HG02884 (cell line): Measurements from ENCODE around the gene CADM1.
"Not testable (repeated sequence)": the region's sequence is repeated elsewhere in the genome, so short reads cannot be mapped to it uniquely, and the experiment has no call there.

Experiments used
- ATAC-seq: cut with Tn5 transposase; IDR thresholded peaks from one replicate; pipeline ENCODE4 v1.9.1; 2021; ENCODE audit warnings: mild to moderate bottlenecking, moderate library complexity; ENCODE audit not compliant: unreplicated experiment

The CADM1 gene

GRCh38 chr11:115481528-115481927 is 22.7 kb downstream of the CADM1 start:
- no peak for ATAC-seq

GRCh38 chr11:115480611-115481010 is 23.6 kb downstream of the CADM1 start:
- no peak for ATAC-seq

GRCh38 chr11:115477410-115477809 is 26.8 kb downstream of the CADM1 start:
- no peak for ATAC-seq

- ATAC-seq = no peak
These were observed 27.5 kb downstream of the CADM1 start for GRCh38 chr11:115476463-115477286.

- ATAC-seq = no peak
These were observed 28.7 kb downstream of the CADM1 start for GRCh38 chr11:115475564-115475963.

GRCh38 chr11:115474306-115474705 is 29.9 kb downstream of the CADM1 start:
- not testable (repeated sequence) for ATAC-seq

GRCh38 chr11:115473167-115473566 is 31.0 kb downstream of the CADM1 start:
- ATAC-seq = no peak

GRCh38 chr11:115471367-115471766 is 32.8 kb downstream of the CADM1 start:
- ATAC-seq = peak; percentile 90

- ATAC-seq = no peak
These were observed 33.3 kb downstream of the CADM1 start for GRCh38 chr11:115470928-115471327.

DNA sequence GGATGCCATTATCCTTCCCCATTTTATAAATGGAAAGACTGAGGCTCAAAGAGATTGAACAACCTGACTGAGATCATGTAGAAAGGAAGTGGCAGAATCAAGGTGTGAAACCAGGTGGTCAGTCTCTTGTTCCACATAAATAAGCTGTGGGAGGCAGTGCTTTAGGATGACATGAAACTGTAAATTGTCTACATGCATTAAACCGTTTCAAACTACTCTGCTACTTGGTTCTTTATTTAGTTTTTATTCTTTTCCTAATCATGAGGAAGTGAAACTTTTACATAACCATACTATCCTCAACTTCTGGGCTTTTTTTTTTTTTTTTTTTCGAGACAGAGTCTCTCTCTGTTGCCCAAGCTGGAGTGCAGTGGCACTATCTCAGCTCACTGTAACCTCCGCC is 34.9 kb downstream of the CADM1 start:
- peak; percentile 44 for ATAC-seq

DNA sequence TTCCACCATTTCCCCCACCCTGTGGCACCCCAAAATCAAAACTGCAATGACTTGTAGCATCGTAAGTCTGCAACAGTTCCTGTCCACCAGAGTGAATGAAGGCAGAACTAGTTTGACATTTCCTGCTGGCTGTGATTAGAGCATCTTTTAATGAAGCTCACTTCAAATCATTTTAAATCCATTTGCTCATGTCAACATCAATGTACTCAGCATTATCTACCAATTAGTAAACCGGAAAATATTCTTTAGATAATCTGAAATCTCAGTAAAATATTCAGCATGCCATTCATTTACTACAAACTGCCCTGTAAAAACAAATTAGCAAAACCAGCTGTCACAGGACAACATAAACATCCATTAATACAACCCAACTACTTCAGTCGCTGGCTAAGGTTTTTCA is 38.1 kb downstream of the CADM1 start:
- no peak for ATAC-seq

GRCh38 chr11:115464269-115464668 is 39.9 kb downstream of the CADM1 start:
- ATAC-seq = no peak

DNA sequence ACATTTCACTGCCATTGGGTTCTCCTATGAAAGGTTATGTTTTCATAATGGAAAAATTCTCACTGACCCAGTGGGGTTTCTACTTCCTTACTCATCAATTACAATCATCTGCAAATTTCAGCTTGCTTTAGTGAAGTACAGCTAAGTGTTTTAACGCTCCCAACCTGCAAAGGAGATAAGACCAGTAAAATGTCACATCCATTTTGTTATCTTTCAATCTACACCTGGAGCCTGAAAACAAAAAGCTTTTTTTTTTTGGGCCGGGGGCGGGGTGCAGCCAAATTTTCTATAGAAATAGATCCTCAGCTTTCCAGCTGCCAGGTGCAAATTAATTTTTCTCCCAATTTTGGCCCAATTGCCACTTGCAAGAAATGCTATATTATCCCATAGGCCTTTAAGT is 40.6 kb downstream of the CADM1 start:
- ATAC-seq = no peak

DNA sequence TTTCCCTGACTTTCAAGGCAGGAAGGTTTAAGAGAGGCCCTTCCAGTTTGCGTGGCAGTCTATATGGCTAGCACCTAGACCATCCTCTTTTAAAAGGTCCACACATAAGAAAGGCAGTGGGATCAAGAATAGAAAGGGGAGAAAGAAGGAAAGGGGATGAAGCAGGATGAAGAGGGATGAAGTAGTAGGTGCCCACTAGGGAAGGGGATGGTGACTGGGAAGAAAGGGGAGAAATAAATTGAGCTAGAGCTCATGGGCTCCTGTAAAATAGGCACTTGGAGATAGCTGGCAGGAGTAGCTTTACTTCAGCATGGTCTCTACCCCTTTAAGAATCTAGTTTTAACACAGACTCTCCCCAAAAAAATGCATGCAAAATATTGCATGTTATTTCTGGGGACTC is 41.5 kb downstream of the CADM1 start:
- ATAC-seq = no peak

DNA sequence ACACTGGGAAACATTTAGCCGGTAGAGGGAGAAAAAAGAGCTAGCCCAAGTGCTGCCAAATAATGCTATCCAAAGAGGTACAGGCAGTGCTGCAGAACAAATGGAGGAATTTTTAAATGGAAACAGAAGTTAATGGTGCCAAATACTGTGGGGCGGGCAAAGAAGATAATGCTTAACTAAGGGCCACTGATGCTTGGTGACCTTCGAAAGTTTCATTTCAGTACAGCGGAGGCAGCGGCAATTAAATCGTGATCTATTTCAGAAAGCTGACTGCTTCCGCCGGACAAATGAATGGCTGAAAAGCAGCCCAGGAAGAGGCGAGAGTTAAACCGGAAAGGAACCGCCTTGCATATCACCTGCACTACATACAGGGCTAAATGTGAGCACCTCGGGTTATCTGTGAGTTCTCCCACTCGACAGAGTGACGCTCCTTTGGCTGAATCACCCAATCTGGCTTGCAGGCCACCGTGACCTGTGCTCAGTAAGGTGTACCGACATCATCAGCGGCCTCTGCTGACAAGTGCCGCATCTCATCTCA is 42.1 kb downstream of the CADM1 start:
- ATAC-seq = no peak

- ATAC-seq = no peak
These were observed 43.7 kb downstream of the CADM1 start for GRCh38 chr11:115460512-115460911.

DNA sequence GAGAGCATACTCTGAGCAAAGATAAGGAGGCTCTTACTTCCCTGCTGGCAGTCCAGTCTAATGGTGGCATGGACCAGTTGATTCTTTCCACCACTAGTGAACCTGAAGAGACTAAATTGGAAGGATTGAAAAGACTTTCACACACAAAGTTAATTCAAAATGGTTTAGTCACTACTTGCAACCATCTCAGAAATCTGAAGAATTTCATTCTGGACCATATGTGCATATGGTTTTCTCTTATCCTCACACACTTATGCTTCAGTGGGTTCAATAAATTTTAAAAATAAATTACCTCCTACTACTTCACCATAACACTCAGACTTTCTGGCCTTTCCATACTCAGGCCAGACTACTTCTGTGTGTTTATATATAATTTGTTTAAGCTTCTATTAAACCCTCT is 44.7 kb downstream of the CADM1 start:
- no peak for ATAC-seq

DNA sequence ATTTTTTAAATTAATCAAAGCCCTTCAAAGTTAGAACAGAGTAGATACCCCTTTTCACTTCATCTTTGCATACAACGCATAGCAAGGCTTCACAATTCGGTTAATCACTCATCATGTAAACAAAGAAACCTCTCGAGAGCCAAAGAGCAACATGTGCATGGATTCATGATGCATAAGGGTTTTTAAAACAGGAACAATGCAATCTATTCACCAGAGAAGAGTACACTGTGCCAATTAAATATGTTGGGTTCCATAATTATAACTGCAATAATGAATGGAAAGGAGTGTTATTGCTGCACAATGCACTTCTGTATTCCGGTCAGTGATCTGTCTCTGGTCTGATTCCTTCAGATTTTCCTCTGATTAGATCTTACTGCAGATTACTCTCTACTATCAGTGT is 45.3 kb downstream of the CADM1 start:
- no peak for ATAC-seq

DNA sequence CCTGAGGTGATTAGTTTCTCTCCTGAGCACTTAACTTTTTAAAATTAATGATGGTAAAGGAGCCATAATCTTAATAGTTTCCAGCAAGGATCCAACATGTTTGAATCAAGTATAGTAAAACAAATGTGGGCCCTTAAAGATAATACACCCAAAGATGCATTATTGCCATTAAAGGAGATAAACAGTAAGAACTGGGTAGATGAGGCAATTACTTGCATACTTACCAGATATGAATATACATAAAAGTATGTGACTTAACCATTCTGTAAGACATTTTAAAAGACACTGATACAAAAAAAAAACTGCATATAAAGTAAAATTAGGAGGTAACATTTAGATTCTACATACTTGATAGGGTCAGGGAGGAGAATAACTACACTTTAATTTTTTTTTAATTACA is 48.2 kb downstream of the CADM1 start:
- ATAC-seq = no peak

- no peak for ATAC-seq
These were observed 48.6 kb downstream of the CADM1 start for GRCh38 chr11:115455613-115456012.

GRCh38 chr11:115454525-115454924 is 49.7 kb downstream of the CADM1 start:
- ATAC-seq = no peak

- ATAC-seq = no peak
These were observed 50.3 kb downstream of the CADM1 start for GRCh38 chr11:115453693-115454490.
